Measurements from ENCODE around the gene ADGRL1. TPM values are rescaled to one million over a fixed set of nuclear protein-coding genes. Genes with fewer than 3 reads are reported as not detected.

Gene ADGRL1
- polyA plus RNA-seq, 1 donor (not counting 4 experiments of a cell fraction or from before 2014, with no cell fraction given), result 3.2 TPM

- FAIRE-seq (no peak), DNase-seq (ENCODE audit: low read depth, low spot score) (no peak)
- H2AFZ ChIP-seq (ENCODE audit: control insufficient read depth, low read length), result no peak overlapping the region
- no peaks in the 10 kb centered on the region for H4K20me1 ChIP-seq (ENCODE audit: control insufficient read depth, extremely low read depth, insufficient read depth, low read length)
- no peak overlapping the region for H3K27ac ChIP-seq (ENCODE audit: control insufficient read depth, insufficient read depth, low read length)
- no peak overlapping the region for H3K4me2 ChIP-seq (ENCODE audit: control insufficient read depth, extremely low read depth, insufficient read depth, low read depth, low read length)
- H3K9me1 ChIP-seq (ENCODE audit: control insufficient read depth, extremely low read depth, insufficient read depth, low read length), result no peaks in the 10 kb centered on the region
- no peaks in the 10 kb centered on the region for H3K79me2 ChIP-seq (ENCODE audit: control insufficient read depth, insufficient read depth, low read length)
- no peaks in the 10 kb centered on the region for H3K36me3 ChIP-seq (ENCODE audit: control insufficient read depth in 2 of 2, extremely low read depth in 1 of 2, insufficient read depth in 2 of 2, low read length in 2 of 2)
- dilution Hi-C loops (cut with MboI; ENCODE audit: extremely low pct_ligation_motif_present, low sequenced_read_pairs), result no loop called here
- no peaks in the 10 kb centered on the region for H3K9me3 ChIP-seq (ENCODE audit: control insufficient read depth, low read depth, low read length)
- no peak overlapping the region for H3K9ac ChIP-seq (ENCODE audit: control insufficient read depth, extremely low read depth, insufficient read depth, low read length)
- H3K27me3 ChIP-seq (ENCODE audit: control insufficient read depth, extremely low read depth, insufficient read depth, low read length), result no peaks in the 10 kb centered on the region
- H3K4me1 ChIP-seq (ENCODE audit: control insufficient read depth, extremely low read depth, insufficient read depth, low read length), result no peaks in the 10 kb centered on the region
- no peak for TF ChIP-seq EZH2 (IDR thresholded peaks at IDR 0.05; ENCODE audit: low read length)
- TF ChIP-seq CTCF (optimal IDR thresholded peaks at IDR 0.05 in 1 of 3, IDR thresholded peaks at IDR 0.05 in 1 of 3, conservative IDR thresholded peaks at IDR 0.05 in 1 of 3; ENCODE audit: extremely low read depth in 1 of 3, insufficient read depth in 2 of 3, low read length in 3 of 3), result no peak
- H3K4me3 ChIP-seq (ENCODE audit: control insufficient read depth in 2 of 3, extremely low read depth in 1 of 3, insufficient read depth in 2 of 3, low read depth in 1 of 3, low read length in 3 of 3), result no peak overlapping the region
Measured at GRCh38 chr19:14175351-14175792, 30.6 kb downstream of the ADGRL1 start.

- Histone ChIP-seq H3K4me3 (ENCODE audit: control insufficient read depth in 2 of 3, extremely low read depth in 1 of 3, insufficient read depth in 2 of 3, low read depth in 1 of 3, low read length in 3 of 3) (no peak overlapping the region), H3K79me2 (ENCODE audit: control insufficient read depth, insufficient read depth, low read length) (no peaks in the 10 kb centered on the region), H4K20me1 (ENCODE audit: control insufficient read depth, extremely low read depth, insufficient read depth, low read length) (no peaks in the 10 kb centered on the region), H3K9me3 (ENCODE audit: control insufficient read depth, low read depth, low read length) (no peaks in the 10 kb centered on the region), H2AFZ (ENCODE audit: control insufficient read depth, low read length) (no peak overlapping the region), H3K4me2 (ENCODE audit: control insufficient read depth, extremely low read depth, insufficient read depth, low read depth, low read length) (no peak overlapping the region), H3K27ac (ENCODE audit: control insufficient read depth, insufficient read depth, low read length) (no peak overlapping the region), H3K27me3 (ENCODE audit: control insufficient read depth, extremely low read depth, insufficient read depth, low read length) (no peaks in the 10 kb centered on the region), H3K9me1 (ENCODE audit: control insufficient read depth, extremely low read depth, insufficient read depth, low read length) (no peaks in the 10 kb centered on the region), H3K9ac (ENCODE audit: control insufficient read depth, extremely low read depth, insufficient read depth, low read length) (no peak overlapping the region), H3K36me3 (ENCODE audit: control insufficient read depth in 2 of 2, extremely low read depth in 1 of 2, insufficient read depth in 2 of 2, low read length in 2 of 2) (no peaks in the 10 kb centered on the region), H3K4me1 (ENCODE audit: control insufficient read depth, extremely low read depth, insufficient read depth, low read length) (no peaks in the 10 kb centered on the region)
- TF ChIP-seq CTCF (optimal IDR thresholded peaks at IDR 0.05 in 1 of 3, IDR thresholded peaks at IDR 0.05 in 1 of 3, conservative IDR thresholded peaks at IDR 0.05 in 1 of 3; ENCODE audit: extremely low read depth in 1 of 3, insufficient read depth in 2 of 3, low read length in 3 of 3), result no peak
- no peak for TF ChIP-seq EZH2 (IDR thresholded peaks at IDR 0.05; ENCODE audit: low read length)
- no peak for FAIRE-seq
- dilution Hi-C loops (cut with MboI; ENCODE audit: extremely low pct_ligation_motif_present, low sequenced_read_pairs), result no loop called here
- DNase-seq (ENCODE audit: low read depth, low spot score), result no peak
Measured at GRCh38 chr19:14174883-14175282, 31.1 kb downstream of the ADGRL1 start.
